GM18502 (cell line): ENCODE results near the gene RAD21L1.
A peak's percentile ranks its signal among the peaks of the same experiment; 100 is the strongest.
"Not testable (repeated sequence)": the region's sequence is repeated elsewhere in the genome, so short reads cannot be mapped to it uniquely, and the experiment has no call there.

Source experiments
- ATAC-seq: cut with Tn5 transposase; IDR thresholded peaks from one replicate; pipeline ENCODE4 v1.9.1; 2021; ENCODE audit warnings: mild to moderate bottlenecking; ENCODE audit not compliant: unreplicated experiment, poor library complexity

The RAD21L1 gene

DNA sequence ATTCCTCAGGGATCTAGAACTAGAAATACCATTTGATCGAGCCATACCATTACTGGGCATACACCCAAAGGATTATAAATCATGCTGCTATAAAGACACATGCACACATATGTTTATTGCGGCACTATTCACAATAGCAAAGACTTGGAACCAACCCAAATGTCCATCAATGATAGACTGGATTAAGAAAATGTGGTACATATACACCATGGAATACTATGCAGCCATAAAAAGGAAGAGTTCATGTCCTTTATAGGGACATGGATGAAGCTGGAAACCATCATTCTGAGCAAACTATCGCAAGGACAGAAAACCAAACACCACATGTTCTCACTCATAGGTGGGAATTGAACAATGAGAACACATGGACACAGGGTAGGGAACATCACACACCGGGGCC, 3.1 kb upstream of the RAD21L1 start:
- not testable (repeated sequence) for ATAC-seq

GRCh38 chr20:1224205-1224890, 1.5 kb upstream of the RAD21L1 start:
- ATAC-seq: no peak

DNA sequence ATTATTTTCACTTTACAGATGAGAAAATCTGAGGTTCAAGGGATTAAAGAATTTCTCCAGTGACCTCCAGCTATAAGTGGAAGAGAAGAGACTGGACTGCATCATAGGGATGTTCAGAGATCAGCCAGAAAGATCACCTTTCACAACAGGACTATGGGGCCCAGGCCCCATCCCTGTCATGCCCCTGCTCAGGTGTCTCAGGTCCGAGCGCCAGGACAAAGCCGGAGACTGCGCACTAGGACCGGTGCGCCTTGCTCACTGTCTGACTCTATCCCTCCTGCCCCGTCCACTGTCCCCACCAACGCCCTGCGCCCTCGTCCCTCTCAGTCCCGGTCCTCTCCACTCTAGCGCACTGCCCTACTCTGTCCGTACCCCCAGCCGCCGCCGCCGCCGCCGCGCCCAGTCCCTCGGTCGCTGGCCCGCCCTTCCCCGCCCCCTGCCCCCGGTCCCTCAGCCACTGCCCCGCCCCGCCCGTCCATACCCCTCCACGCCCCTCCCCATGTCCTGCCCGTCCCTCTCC, 521 bp upstream of the RAD21L1 start:
- no peak for ATAC-seq

- no peak for ATAC-seq
These were observed 3.7 kb downstream of the RAD21L1 start for GRCh38 chr20:1229541-1229940.

DNA sequence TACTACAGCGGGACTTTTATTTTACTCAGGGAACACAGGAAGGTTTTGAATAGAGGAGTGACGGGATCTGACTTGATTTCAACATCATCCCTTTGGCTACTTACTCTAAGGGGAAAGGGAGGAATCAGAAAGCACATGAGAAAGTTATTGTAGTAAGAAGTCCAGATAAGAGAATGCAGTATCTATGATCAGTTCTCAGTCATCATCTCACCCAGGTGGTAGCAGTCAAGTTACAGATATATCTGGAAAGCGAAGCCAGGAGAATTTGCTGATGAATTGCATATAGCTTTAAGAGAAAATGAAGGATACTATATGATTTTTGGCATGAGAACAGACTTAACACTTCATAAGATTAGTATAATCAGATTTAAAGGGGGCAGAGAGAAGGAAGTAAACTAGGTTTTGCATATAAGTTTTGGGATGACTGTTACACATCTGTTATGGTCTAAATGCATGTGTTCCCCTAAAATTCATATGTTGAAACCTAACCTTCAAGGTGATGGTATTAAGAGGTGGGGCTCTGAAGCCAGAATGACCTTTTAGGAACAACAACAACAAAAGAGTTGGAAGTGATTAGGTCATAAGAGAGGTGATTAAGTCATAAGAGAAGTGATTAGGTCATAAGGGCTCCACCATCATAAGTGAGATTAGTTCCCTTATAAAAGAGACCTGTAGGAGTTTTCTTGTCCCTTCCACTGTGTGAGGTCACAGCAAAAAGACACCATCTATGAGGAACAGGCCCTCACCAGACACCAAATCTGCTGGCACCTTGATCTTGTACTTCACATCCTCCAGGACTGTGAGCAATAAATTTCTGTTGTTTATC, 6.7 kb downstream of the RAD21L1 start:
- ATAC-seq: peak; percentile 57

DNA sequence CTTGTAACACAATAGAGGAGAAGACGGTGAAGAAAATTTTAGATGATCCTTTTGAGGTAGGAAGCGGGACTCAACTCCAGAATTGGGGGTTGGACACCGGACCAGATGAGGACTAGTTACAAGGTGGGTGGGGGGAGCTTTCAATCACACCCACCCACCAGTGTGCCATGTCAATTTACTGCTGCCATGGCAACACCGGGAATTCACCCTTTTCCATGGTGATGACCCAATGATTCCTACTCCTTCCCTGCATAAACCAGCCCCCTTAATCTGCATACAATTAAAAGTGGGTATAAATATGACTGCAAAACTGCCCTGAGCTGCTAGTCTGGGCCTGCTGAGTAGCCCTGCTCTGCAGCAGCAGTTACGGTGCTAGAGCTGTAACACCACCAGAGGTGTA, 14.7 kb downstream of the RAD21L1 start:
- no peak for ATAC-seq

DNA sequence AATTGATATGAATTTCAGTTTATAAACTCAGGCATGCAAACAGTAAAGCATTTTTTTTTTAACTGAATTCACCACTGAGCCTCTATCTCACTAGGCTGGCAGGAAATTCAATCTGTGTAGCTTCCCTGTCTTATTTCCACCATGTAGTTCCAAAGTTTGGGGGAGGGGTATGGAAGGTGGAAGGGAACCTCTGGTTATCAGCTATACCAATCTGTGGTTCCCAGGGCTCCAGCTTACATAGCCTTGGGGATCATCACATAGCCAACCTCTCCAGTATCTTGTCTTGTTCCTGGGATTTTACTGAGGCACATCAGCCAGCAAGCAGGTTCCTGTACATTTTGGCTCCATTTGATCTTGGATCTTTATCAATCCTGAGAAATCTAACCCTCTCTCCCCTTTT, 15.6 kb downstream of the RAD21L1 start:
- ATAC-seq: no peak

GRCh38 chr20:1242099-1242498, 16.3 kb downstream of the RAD21L1 start:
- ATAC-seq: no peak

GRCh38 chr20:1242530-1242929, 16.7 kb downstream of the RAD21L1 start:
- ATAC-seq: no peak

GRCh38 chr20:1245578-1245977, 19.7 kb downstream of the RAD21L1 start:
- no peak for ATAC-seq

GRCh38 chr20:1247689-1248088, 21.8 kb downstream of the RAD21L1 start:
- no peak for ATAC-seq

- ATAC-seq: not testable (repeated sequence)
These were observed 24.4 kb downstream of the RAD21L1 start for GRCh38 chr20:1250282-1250681.

DNA sequence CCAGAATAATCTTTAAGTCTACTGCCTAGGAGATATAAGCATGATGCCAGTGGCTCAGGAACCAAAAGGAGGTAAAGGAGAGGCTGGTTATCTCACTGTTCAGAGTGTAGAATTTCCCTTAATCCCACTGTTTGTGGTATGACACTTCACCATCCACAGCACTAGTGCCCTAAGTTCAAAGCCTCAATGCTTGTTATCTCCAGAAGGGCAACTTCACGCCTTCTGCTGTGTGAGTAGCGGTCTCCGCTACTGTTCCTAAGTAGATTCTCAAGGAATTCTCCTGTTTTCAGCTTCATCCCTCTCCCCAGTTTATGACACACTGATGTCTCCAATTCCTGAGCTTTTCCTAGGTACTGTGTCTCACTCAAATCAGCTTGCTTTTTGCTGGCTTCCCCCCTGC, 26.6 kb downstream of the RAD21L1 start:
- no peak for ATAC-seq

GRCh38 chr20:1254254-1254653, 28.4 kb downstream of the RAD21L1 start:
- ATAC-seq: no peak

DNA sequence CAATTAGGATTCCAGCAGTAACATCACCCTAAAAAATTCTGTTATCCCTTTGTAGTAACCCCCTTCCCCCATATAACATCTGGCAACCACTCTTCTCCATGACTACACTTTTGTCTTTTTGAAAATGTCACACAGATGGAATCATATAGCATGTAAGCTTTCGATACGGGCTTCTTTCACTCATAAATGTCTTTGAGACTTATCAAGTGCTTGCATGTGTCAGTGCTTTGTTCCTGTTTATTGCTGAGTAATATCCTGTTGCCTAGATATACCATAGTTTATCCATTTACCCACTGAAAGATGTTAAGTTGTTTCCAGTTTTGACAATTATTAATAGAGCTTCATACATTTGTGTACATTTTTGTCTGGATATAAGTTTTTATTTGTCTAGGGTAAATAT, 29.8 kb downstream of the RAD21L1 start:
- ATAC-seq: no peak

GRCh38 chr20:1263853-1264252, 38.0 kb downstream of the RAD21L1 start:
- ATAC-seq: no peak

- ATAC-seq: no peak
These were observed 38.9 kb downstream of the RAD21L1 start for GRCh38 chr20:1264727-1265126.

GRCh38 chr20:1265226-1265915, 39.5 kb downstream of the RAD21L1 start:
- ATAC-seq: no peak

- no peak for ATAC-seq
These were observed 40.0 kb downstream of the RAD21L1 start for GRCh38 chr20:1265916-1266166.

- ATAC-seq: peak; percentile 77
These were observed 40.5 kb downstream of the RAD21L1 start, which contains the start of gene SNPH for GRCh38 chr20:1266167-1266973. TSS of gene SNPH (plus strand) at chr20:1266294. CDS start at chr20:1296240, 29,946 bp downstream.
